ENCODE results near the gene STARD8. TPM values are rescaled to one million over a fixed set of nuclear protein-coding genes. Genes with fewer than 3 reads are reported as not detected.
"Not testable (repeated sequence)": the region's sequence is repeated elsewhere in the genome, so short reads cannot be mapped to it uniquely, and the experiment has no call there.

The STARD8 gene
- total RNA-seq, 1 donor from 2014 or later: 1.7 TPM

GRCh38 chrX:68731254-68731653, 83.8 kb downstream of the STARD8 start:
- H3K4me1 Mint-ChIP-seq (ENCODE audit: unreplicated experiment): no peaks in the 10 kb centered on the region
- peaks cover 21% of the 10 kb centered on the region for H3K9me3 Mint-ChIP-seq (ENCODE audit: unreplicated experiment)
- peaks cover 8% of the 10 kb centered on the region for H3K27me3 Mint-ChIP-seq (ENCODE audit: unreplicated experiment)
- H3K27ac Mint-ChIP-seq (ENCODE audit: unreplicated experiment): no peak overlapping the region
- H3K36me3 Mint-ChIP-seq (ENCODE audit: unreplicated experiment): no peaks in the 10 kb centered on the region
- DNase-seq (ENCODE audit: extremely low spot score, unreplicated experiment): no peak
- no peak for TF ChIP-seq CTCF (IDR thresholded peaks at IDR 0.05)
- no peak overlapping the region for H3K4me3 Mint-ChIP-seq (ENCODE audit: unreplicated experiment)

GRCh38 chrX:68732906-68733493, 85.5 kb downstream of the STARD8 start:
- DNase-seq (ENCODE audit: extremely low spot score, unreplicated experiment): no peak
- TF ChIP-seq CTCF (IDR thresholded peaks at IDR 0.05): peak; percentile 56
- H3K27ac Mint-ChIP-seq (ENCODE audit: unreplicated experiment): no peak overlapping the region
- peaks cover 21% of the 10 kb centered on the region for H3K9me3 Mint-ChIP-seq (ENCODE audit: unreplicated experiment)
- H3K36me3 Mint-ChIP-seq (ENCODE audit: unreplicated experiment): no peaks in the 10 kb centered on the region
- H3K27me3 Mint-ChIP-seq (ENCODE audit: unreplicated experiment): peaks cover 8% of the 10 kb centered on the region
- no peak overlapping the region for H3K4me3 Mint-ChIP-seq (ENCODE audit: unreplicated experiment)
- no peaks in the 10 kb centered on the region for H3K4me1 Mint-ChIP-seq (ENCODE audit: unreplicated experiment)

- H3K36me3 Mint-ChIP-seq (ENCODE audit: unreplicated experiment): no peaks in the 10 kb centered on the region
- H3K4me3 Mint-ChIP-seq (ENCODE audit: unreplicated experiment): no peak overlapping the region
- H3K27ac Mint-ChIP-seq (ENCODE audit: unreplicated experiment): no peak overlapping the region
- H3K4me1 Mint-ChIP-seq (ENCODE audit: unreplicated experiment): no peaks in the 10 kb centered on the region
- no peak for DNase-seq (ENCODE audit: extremely low spot score, unreplicated experiment)
- peaks cover 15% of the 10 kb centered on the region for H3K9me3 Mint-ChIP-seq (ENCODE audit: unreplicated experiment)
- TF ChIP-seq CTCF (IDR thresholded peaks at IDR 0.05): no peak
- H3K27me3 Mint-ChIP-seq (ENCODE audit: unreplicated experiment): peaks cover 8% of the 10 kb centered on the region
Measured at GRCh38 chrX:68735266-68735665, 87.8 kb downstream of the STARD8 start.

- H3K36me3 Mint-ChIP-seq (ENCODE audit: unreplicated experiment); H3K27ac Mint-ChIP-seq (ENCODE audit: unreplicated experiment); H3K4me3 Mint-ChIP-seq (ENCODE audit: unreplicated experiment); DNase-seq (ENCODE audit: extremely low spot score, unreplicated experiment); H3K9me3 Mint-ChIP-seq (ENCODE audit: unreplicated experiment); H3K27me3 Mint-ChIP-seq (ENCODE audit: unreplicated experiment); H3K4me1 Mint-ChIP-seq (ENCODE audit: unreplicated experiment): not testable (repeated sequence)
Measured at GRCh38 chrX:68741864-68742263, 94.4 kb downstream of the STARD8 start.

GRCh38 chrX:68743754-68744153, 96.3 kb downstream of the STARD8 start:
- Mint-ChIP-seq H3K4me3 (ENCODE audit: unreplicated experiment) (no peak overlapping the region), H3K4me1 (ENCODE audit: unreplicated experiment) (no peaks in the 10 kb centered on the region), H3K27me3 (ENCODE audit: unreplicated experiment) (no peaks in the 10 kb centered on the region), H3K36me3 (ENCODE audit: unreplicated experiment) (no peaks in the 10 kb centered on the region), H3K9me3 (ENCODE audit: unreplicated experiment) (peaks cover 10% of the 10 kb centered on the region), H3K27ac (ENCODE audit: unreplicated experiment) (no peak overlapping the region)
- TF ChIP-seq CTCF (IDR thresholded peaks at IDR 0.05): no peak
- no peak for DNase-seq (ENCODE audit: extremely low spot score, unreplicated experiment)

- DNase-seq (ENCODE audit: extremely low spot score, unreplicated experiment): no peak
- Mint-ChIP-seq H3K27ac (ENCODE audit: unreplicated experiment) (no peak overlapping the region), H3K4me1 (ENCODE audit: unreplicated experiment) (no peaks in the 10 kb centered on the region), H3K9me3 (ENCODE audit: unreplicated experiment) (peaks cover 10% of the 10 kb centered on the region), H3K4me3 (ENCODE audit: unreplicated experiment) (no peak overlapping the region), H3K27me3 (ENCODE audit: unreplicated experiment) (no peaks in the 10 kb centered on the region), H3K36me3 (ENCODE audit: unreplicated experiment) (no peaks in the 10 kb centered on the region)
- TF ChIP-seq CTCF (IDR thresholded peaks at IDR 0.05): no peak
Measured at GRCh38 chrX:68746988-68747387, 99.5 kb downstream of the STARD8 start.
